A673 (cell line): ENCODE data around the gene MATN4. TPM values are rescaled to one million over a fixed set of nuclear protein-coding genes. Genes with fewer than 3 reads are reported as not detected.

ENCODE experiments used
- BruUV-seq: library from RNA; stranded (reverse); fragments of 400-500 nt; replicated peaks from 2 replicates; lab custom pipeline; 2021; lab: Mats Ljungman, UMichigan
- CTCF ChIA-PET: fragments of 300-600 bp; sonication (Branson Sonifier 250); formaldehyde crosslinking; loops from one replicate; lab custom pipeline; 2022; ENCODE audit warnings: antibody characterized with exemption; lab: Charles Lee
- POLR2A ChIA-PET: fragments of 300-600 bp; sonication (Branson Sonifier 250); formaldehyde crosslinking; loops from one replicate; lab custom pipeline; 2022; ENCODE audit warnings: antibody characterized with exemption; ENCODE audit not compliant: low non-redundant PET; lab: Charles Lee
- DNase-seq: peaks from one replicate; pipeline ENCODE4 v3.0.0-alpha.2; 2015; ENCODE audit warnings: low spot score
- H3K27ac ChIP-seq: fragments of 200-600 bp; sonication (generic); 2 replicates; pipeline ENCODE4 v1.5.1; 2016; ENCODE audit warnings: mixed run types, low read depth, mild to moderate bottlenecking, mixed read lengths, antibody characterized with exemption, low read length; ENCODE audit not compliant: poor library complexity, severe bottlenecking
- H3K27me3 ChIP-seq: fragments of 200-600 bp; sonication (generic); replicated peaks from 2 replicates; pipeline ENCODE4 v1.6.1; 2017; ENCODE audit warnings: mixed run types, low read depth, mild to moderate bottlenecking, mixed read lengths, antibody characterized with exemption, low read length; ENCODE audit not compliant: insufficient read depth, poor library complexity
- H3K36me3 ChIP-seq: fragments of 200-600 bp; sonication (generic); 2 replicates; pipeline ENCODE4 v1.6.1; 2016; ENCODE audit warnings: mixed run types, mild to moderate bottlenecking, mixed read lengths, antibody characterized with exemption, low read length; ENCODE audit not compliant: insufficient read depth, poor library complexity, severe bottlenecking
- H3K4me1 ChIP-seq: fragments of 200-600 bp; sonication (generic); 2 replicates; pipeline ENCODE4 v1.6.1; 2017; ENCODE audit warnings: mixed run types, mild to moderate bottlenecking, mixed read lengths, antibody characterized with exemption, low read length; ENCODE audit not compliant: insufficient read depth, poor library complexity, severe bottlenecking
- H3K4me3 ChIP-seq: fragments of 200-600 bp; sonication (generic); 2 replicates; pipeline ENCODE4 v1.5.1; 2016; ENCODE audit warnings: low read depth, mixed run types, mild to moderate bottlenecking, mixed read lengths, low read length; ENCODE audit not compliant: poor library complexity, severe bottlenecking
- H3K9me3 ChIP-seq: fragments of 200-600 bp; sonication (generic); 2 replicates; pipeline ENCODE4 v1.6.1; 2016; ENCODE audit warnings: mixed run types, low read depth, mild to moderate bottlenecking, mixed read lengths, antibody characterized with exemption, low read length; ENCODE audit not compliant: poor library complexity, severe bottlenecking
- EZH2 ChIP-seq: fragments of 200-600 bp; sonication (generic); IDR thresholded peaks from 2 replicates; pipeline ENCODE4 v1.6.1; 2017; ENCODE audit warnings: borderline replicate concordance, low read depth, mild to moderate bottlenecking, mixed read lengths, antibody characterized with exemption, low read length; ENCODE audit not compliant: poor library complexity, severe bottlenecking
- intact Hi-C: fragments of 100-400 bp; cut with micrococcal nuclease; formaldehyde crosslinking; loops from one replicate; pipeline ENCODE4 v1.10.0; 2022; ENCODE audit not compliant: unreplicated experiment
- total RNA-seq: library from RNA; stranded (reverse); gene quantifications from 2 replicates; pipeline ENCODE4 v1.2.3, GENCODE V29; 2021
- TF ChIP-seq, protein P1 (sequence below): fragments of 300-800, 200-600 bp; sonication (generic); conservative IDR thresholded peaks from 2 replicates; pipeline ENCODE4 v1.5.1; 2017; ENCODE audit warnings: low read depth, mild to moderate bottlenecking, antibody characterized with exemption, low read length, moderate library complexity, mixed read lengths

Gene MATN4
- total RNA-seq, 1 experiment from 2014 or later: 0.28 TPM

DNA sequence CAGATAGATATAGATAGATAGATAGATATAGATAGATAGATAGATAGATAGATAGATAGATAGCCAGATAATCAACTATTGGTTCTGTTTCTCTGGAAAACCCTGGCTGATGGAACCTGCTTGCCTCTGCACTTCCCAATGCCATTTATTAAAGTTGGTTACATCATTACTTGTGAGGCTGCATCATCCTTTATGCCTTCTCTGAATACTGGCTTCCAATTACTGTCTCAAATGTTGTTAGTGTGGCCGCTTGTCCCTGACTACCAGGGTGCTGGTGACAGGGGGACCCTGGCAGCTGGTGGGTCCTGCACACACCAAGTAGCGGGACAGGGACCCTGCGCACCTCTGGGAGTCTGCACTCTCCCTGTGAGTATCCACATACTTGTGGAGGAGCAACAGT, 49.8 kb downstream of the MATN4 start:
- intact Hi-C loops: no loop called here
- CTCF ChIA-PET: interaction anchor here (0.9 kb wide), 1 partner anchor 214 kb away, joined by 3 read pairs; no protein-coding TSS in a partner anchor
- Histone ChIP-seq H3K27ac (no peak overlapping the region), H3K27me3 (peaks cover 34% of the 10 kb centered on the region), H3K9me3 (no peaks in the 10 kb centered on the region), H3K36me3 (no peaks in the 10 kb centered on the region), H3K4me3 (no peak overlapping the region), H3K4me1 (no peaks in the 10 kb centered on the region)
- BruUV-seq: no TSS peak
- TF ChIP-seq, protein P1, sequence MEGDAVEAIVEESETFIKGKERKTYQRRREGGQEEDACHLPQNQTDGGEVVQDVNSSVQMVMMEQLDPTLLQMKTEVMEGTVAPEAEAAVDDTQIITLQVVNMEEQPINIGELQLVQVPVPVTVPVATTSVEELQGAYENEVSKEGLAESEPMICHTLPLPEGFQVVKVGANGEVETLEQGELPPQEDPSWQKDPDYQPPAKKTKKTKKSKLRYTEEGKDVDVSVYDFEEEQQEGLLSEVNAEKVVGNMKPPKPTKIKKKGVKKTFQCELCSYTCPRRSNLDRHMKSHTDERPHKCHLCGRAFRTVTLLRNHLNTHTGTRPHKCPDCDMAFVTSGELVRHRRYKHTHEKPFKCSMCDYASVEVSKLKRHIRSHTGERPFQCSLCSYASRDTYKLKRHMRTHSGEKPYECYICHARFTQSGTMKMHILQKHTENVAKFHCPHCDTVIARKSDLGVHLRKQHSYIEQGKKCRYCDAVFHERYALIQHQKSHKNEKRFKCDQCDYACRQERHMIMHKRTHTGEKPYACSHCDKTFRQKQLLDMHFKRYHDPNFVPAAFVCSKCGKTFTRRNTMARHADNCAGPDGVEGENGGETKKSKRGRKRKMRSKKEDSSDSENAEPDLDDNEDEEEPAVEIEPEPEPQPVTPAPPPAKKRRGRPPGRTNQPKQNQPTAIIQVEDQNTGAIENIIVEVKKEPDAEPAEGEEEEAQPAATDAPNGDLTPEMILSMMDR: no peak
- TF ChIP-seq EZH2: no peak
- no peak for DNase-seq
- POLR2A ChIA-PET: no interaction called here

DNA sequence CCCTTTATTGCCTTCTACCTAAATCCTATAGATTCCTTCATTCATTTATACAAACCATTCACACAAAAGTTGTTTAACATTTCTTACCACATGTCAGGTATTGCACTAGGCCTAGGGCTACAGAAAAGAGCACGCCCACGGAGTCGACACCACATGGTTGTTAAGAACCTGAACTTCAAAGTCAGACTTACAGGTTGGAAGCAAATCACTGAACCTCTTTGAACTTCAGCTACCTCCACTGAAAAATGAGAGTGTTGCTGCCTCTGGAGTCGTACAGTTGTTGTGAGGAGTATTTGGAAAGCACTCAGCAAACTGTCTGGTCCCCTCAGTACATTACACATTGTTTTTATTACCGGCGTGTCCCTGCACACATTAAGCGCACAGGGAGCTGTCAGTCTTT, 50.4 kb downstream of the MATN4 start:
- Histone ChIP-seq H3K36me3 (no peaks in the 10 kb centered on the region), H3K27ac (no peak overlapping the region), H3K4me3 (no peak overlapping the region), H3K27me3 (peaks cover 32% of the 10 kb centered on the region), H3K9me3 (no peaks in the 10 kb centered on the region), H3K4me1 (no peaks in the 10 kb centered on the region)
- TF ChIP-seq, protein P1: no peak
- no peak for TF ChIP-seq EZH2
- ChIA-PET POLR2A (no interaction called here), CTCF (interaction anchor here (0.9 kb wide), 1 partner anchor 214 kb away, joined by 3 read pairs; no protein-coding TSS in a partner anchor)
- intact Hi-C loops: no loop called here
- no TSS peak for BruUV-seq
- DNase-seq: no peak

DNA sequence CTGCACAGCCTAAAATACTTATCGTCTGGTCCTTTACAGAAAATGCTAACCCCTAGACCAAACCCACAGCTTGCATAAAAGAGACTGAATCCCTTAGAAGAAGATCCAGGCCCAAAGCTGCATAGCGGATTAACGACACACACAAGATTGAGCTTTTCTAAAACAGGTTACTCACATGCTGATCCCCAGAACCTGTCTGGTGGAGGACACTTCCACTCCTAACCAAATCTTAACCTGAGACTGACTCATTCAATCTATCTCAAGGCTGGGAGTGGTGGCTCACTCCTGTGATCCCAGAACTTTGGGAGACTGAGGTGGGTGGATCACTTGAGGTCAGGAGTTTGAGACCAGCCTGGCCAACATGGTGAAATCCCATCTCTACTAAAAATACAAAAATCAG, 50.9 kb downstream of the MATN4 start:
- Histone ChIP-seq H3K27me3 (peaks cover 30% of the 10 kb centered on the region), H3K36me3 (no peaks in the 10 kb centered on the region), H3K4me1 (no peaks in the 10 kb centered on the region), H3K27ac (no peak overlapping the region), H3K9me3 (no peaks in the 10 kb centered on the region), H3K4me3 (no peak overlapping the region)
- no peak for DNase-seq
- ChIA-PET CTCF (no interaction called here), POLR2A (no interaction called here)
- intact Hi-C loops: no loop called here
- TF ChIP-seq, protein P1: no peak
- TF ChIP-seq EZH2: no peak
- BruUV-seq: no TSS peak
